ENCODE measurements around the gene CCDC85A. TPM values are rescaled to one million over a fixed set of nuclear protein-coding genes. Genes with fewer than 3 reads are reported as not detected.

CCDC85A gene
- 0.66 and 0.73 TPM in 2 replicates for total RNA-seq

GRCh38 chr2:56183643-56184499 is at the start of gene CCDC85A:
Gene CCDC85A (plus strand): TSS chr2:56183990. CDS start chr2:56184625, 635 bp downstream.

